ENCODE results near the gene C19orf18.

The C19orf18 gene

DNA sequence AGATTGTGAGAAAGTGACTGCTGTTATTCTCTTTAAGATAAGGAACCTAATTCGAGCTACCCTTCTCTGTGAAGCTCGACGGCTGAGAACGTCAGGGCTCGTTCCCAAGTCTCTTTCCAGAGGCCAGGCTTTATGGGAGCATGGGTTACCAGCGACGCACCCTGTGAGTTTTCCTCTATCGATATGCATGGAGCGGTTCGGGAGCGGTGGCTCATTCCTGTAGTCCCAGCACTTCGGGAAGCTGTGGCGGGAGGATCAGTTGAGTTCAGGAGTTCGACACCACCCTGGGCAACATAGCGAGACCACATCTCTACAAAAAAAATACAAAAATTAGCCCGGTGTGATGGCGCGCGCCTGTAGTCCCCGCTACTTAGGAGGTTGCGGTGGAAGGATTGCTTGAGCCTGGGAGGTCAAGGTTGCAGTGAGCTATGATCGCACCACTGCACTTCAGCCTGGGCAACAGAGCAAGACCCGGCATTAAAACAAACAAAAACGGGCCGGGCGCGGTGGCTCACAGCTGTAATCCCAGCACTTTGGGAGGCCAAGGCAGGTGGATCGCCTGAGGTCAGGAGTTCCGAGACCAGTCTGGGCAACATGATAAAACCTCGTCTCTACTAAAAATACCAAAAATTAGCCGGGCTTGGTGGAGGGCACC, 29.0 kb upstream of the C19orf18 start:
- Histone ChIP-seq H3K4me3 (ENCODE audit: low read length in 2 of 2) (peak overlapping the region; percentile 91 to 94), H3K27ac (ENCODE audit: low read length) (peak overlapping the region; percentile 71), H3K9ac (ENCODE audit: low read length in 2 of 2) (peak overlapping the region; percentile 81 to 95), H3K9me3 (ENCODE audit: control insufficient read depth in 2 of 2, low read length in 2 of 2) (peaks cover 21 to 32% of the 10 kb centered on the region in 2 donors), H3K36me3 (ENCODE audit: control insufficient read depth in 2 of 2, insufficient read depth in 2 of 2, low read length in 2 of 2) (peaks cover 45 to 46% of the 10 kb centered on the region in 2 donors), H3K4me1 (ENCODE audit: control insufficient read depth, insufficient read depth, low read length) (peaks cover 24% of the 10 kb centered on the region), H3K27me3 (ENCODE audit: control insufficient read depth in 1 of 2, insufficient read depth in 2 of 2, low read length in 2 of 2) (no peaks in the 10 kb centered on the region)

DNA sequence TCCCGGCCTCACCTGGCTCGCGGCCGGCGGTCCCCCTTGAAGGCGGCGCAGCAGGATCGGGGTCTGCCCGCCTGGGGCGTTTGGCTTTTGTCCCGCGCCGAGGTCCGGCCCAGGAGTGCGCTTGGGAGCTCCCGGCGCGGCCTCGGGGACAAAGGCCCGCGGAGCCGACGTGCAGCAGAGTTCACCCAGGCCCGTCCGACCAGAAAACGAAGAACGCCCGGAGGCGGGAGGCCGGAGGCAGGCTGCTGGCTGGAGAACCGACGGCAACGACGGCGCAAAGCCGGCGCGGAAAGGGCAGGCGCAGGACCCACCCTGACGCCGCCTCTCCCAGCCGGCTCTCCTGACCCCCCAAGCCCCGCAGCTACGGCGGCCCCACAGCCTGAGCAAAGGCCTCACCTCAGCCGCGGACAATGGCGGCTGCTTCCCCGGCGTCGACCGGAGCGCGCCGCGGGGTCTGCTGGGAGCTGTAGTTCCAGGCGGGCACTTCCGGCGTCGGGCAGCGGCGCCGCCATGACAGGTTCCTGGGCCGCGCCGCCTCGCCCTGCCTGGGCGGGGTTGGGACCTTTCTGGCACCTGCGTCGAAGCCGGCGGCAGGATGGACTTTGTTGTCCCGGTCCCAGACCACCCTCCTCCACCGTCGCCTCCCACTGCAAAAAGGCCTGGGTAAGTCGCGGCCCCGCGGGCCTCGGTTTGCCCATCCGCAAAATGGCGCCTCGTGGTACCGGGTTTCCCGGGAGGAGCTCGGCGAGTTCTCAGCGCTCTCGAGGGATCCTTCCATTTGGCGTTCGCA, 28.2 kb upstream of the C19orf18 start, which contains the start of gene ZNF606:
ZNF606 (minus strand) TSS at position 437 of the 790 bp plus-strand sequence. CDS start 1,501 bp downstream, outside the sequence.
- Histone ChIP-seq H3K9me3 (ENCODE audit: control insufficient read depth in 2 of 2, low read length in 2 of 2) (peaks cover 23 to 29% of the 10 kb centered on the region in 2 donors), H3K4me3 (ENCODE audit: low read length in 2 of 2) (peak within 1 kb of the TSS; percentile 91 to 94), H3K27ac (ENCODE audit: low read length) (peak within 1 kb of the TSS; percentile 71), H3K9ac (ENCODE audit: low read length in 2 of 2) (peak within 1 kb of the TSS; percentile 81 to 95), H3K36me3 (ENCODE audit: control insufficient read depth in 2 of 2, insufficient read depth in 2 of 2, low read length in 2 of 2) (peaks cover 48 to 51% of the 10 kb centered on the region in 2 donors), H3K4me1 (ENCODE audit: control insufficient read depth, insufficient read depth, low read length) (peaks cover 24% of the 10 kb centered on the region), H3K27me3 (ENCODE audit: control insufficient read depth in 1 of 2, insufficient read depth in 2 of 2, low read length in 2 of 2) (no peaks in the 10 kb centered on the region)

DNA sequence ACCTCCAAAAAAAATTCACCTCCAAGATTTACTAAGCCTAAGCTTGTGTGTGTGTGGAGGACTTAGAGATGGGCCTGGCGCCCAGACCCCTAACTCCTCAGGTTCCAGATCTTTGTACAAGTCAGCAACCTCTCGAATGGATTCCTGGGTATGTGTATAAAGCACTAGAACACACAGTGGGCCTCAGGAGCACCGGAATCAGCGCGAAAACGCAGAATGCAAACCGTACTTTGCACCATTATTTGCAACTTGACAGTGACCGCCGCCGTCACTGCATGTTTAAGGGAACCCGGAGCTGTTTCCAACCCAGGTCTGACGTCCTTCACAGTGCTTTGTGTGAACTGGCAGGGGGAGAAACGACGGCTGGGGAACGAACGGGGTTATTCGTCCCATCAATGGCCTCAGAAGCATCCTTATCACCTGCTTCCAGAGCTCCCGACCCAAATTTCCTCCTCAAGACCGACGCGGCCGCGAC, 27.6 kb upstream of the C19orf18 start:
- H3K27me3 ChIP-seq (ENCODE audit: control insufficient read depth in 1 of 2, insufficient read depth in 2 of 2, low read length in 2 of 2), result no peaks in the 10 kb centered on the region
- peaks cover 18 to 23% of the 10 kb centered on the region in 2 donors for H3K9me3 ChIP-seq (ENCODE audit: control insufficient read depth in 2 of 2, low read length in 2 of 2)
- H3K36me3 ChIP-seq (ENCODE audit: control insufficient read depth in 2 of 2, insufficient read depth in 2 of 2, low read length in 2 of 2), result peaks cover 50 to 53% of the 10 kb centered on the region in 2 donors
- H3K27ac ChIP-seq (ENCODE audit: low read length), result peak overlapping the region; percentile 71
- peak overlapping the region; percentile 81 to 95 for H3K9ac ChIP-seq (ENCODE audit: low read length in 2 of 2)
- peaks cover 24% of the 10 kb centered on the region for H3K4me1 ChIP-seq (ENCODE audit: control insufficient read depth, insufficient read depth, low read length)
- H3K4me3 ChIP-seq (ENCODE audit: low read length in 2 of 2), result peak overlapping the region; percentile 91 to 94

DNA sequence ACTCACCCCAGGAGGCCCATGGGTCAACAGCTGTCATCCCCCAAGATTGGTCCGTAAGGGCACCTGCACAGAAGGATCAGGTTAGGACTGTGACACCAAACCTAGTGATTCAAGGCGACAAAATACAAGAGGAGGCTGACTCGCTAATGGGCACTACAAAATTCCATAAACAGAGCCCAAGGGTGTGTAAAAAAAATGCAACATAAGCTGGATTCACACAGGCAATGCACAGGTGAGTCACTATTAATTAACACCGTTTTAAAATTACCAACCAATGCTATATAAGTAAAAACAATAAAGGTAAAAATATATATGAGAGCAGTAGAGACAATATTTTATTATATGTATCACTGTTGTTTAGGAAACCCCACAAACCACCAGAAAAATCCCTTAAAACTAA, 26.3 kb upstream of the C19orf18 start:
- H3K9ac ChIP-seq (ENCODE audit: low read length in 2 of 2), result no peak overlapping the region
- H3K9me3 ChIP-seq (ENCODE audit: control insufficient read depth in 2 of 2, low read length in 2 of 2), result peaks cover 21 to 22% of the 10 kb centered on the region in 2 donors
- H3K4me3 ChIP-seq (ENCODE audit: low read length in 2 of 2), result peak overlapping the region in 1 of 2 donors; percentile 34
- H3K36me3 ChIP-seq (ENCODE audit: control insufficient read depth in 2 of 2, insufficient read depth in 2 of 2, low read length in 2 of 2), result peaks cover 47 to 58% of the 10 kb centered on the region in 2 donors
- peaks cover 24% of the 10 kb centered on the region for H3K4me1 ChIP-seq (ENCODE audit: control insufficient read depth, insufficient read depth, low read length)
- H3K27ac ChIP-seq (ENCODE audit: low read length), result no peak overlapping the region
- no peaks in the 10 kb centered on the region for H3K27me3 ChIP-seq (ENCODE audit: control insufficient read depth in 1 of 2, insufficient read depth in 2 of 2, low read length in 2 of 2)

DNA sequence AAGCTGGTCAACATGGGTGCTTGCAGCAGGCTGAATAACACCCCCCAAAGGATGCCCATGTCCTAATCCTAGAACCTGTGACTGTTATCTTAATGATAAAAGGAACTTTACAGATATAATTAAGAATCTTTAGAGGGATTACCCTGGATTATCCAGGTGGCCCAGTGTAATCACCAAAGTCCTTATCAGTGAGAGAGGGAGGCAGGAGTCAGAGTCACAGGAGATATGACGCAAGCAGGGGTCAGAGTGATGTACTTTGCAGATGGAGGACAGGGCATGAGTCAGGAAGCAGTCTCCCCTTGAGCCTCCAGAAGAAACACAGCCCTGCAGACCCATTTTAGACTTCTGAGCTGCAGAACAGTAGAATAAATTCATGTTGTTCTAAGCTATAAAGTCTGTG, 18.5 kb upstream of the C19orf18 start:
- H3K4me1 ChIP-seq (ENCODE audit: control insufficient read depth, insufficient read depth, low read length), result no peaks in the 10 kb centered on the region
- H3K9me3 ChIP-seq (ENCODE audit: control insufficient read depth in 2 of 2, low read length in 2 of 2), result peaks cover 42 to 45% of the 10 kb centered on the region in 2 donors
- H3K27me3 ChIP-seq (ENCODE audit: control insufficient read depth in 1 of 2, insufficient read depth in 2 of 2, low read length in 2 of 2), result no peaks in the 10 kb centered on the region
- H3K4me3 ChIP-seq (ENCODE audit: low read length in 2 of 2), result no peak overlapping the region
- H3K36me3 ChIP-seq (ENCODE audit: control insufficient read depth in 2 of 2, insufficient read depth in 2 of 2, low read length in 2 of 2), result peaks cover 51 to 70% of the 10 kb centered on the region in 2 donors
- no peak overlapping the region for H3K27ac ChIP-seq (ENCODE audit: low read length)
- H3K9ac ChIP-seq (ENCODE audit: low read length in 2 of 2), result no peak overlapping the region

DNA sequence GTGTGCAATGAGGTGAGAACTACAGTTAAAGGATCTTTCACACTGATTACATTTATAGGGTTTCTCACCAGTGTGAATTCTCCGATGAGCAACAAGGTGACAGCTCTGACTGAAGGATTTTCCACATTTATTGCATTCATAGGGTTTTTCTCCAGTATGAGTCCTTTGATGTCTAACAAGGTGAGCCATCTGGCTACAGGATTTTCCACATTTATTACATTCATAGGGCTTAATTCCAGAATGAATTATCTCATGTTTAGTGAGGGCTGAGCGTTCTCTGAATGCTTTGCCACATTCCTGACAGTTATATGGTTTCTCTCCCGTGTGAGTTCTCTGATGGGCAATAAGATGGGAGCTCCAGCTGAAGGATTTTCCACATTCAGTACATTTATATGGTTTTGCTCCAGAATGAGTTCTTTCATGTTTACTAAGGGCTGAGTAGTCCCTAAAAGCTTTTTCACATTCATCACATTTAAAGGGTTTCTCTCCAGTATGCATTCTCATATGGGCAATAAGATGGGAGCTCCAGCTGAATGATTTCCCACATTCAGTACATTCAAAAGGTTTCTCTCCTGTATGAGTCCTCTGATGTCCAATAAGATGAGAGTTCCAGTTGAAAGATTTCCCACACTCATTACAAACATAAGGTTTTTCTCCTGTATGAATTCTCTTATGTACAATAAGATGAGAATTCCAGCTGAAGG, 4.4 kb upstream of the C19orf18 start:
- Histone ChIP-seq H3K9me3 (ENCODE audit: control insufficient read depth in 2 of 2, low read length in 2 of 2) (peaks cover 78 to 87% of the 10 kb centered on the region in 2 donors), H3K9ac (ENCODE audit: low read length in 2 of 2) (no peak overlapping the region), H3K36me3 (ENCODE audit: control insufficient read depth in 2 of 2, insufficient read depth in 2 of 2, low read length in 2 of 2) (peaks cover 63 to 71% of the 10 kb centered on the region in 2 donors), H3K4me3 (ENCODE audit: low read length in 2 of 2) (peak overlapping the region in 1 of 2 donors; percentile 28), H3K27me3 (ENCODE audit: control insufficient read depth in 1 of 2, insufficient read depth in 2 of 2, low read length in 2 of 2) (no peaks in the 10 kb centered on the region), H3K27ac (ENCODE audit: low read length) (no peak overlapping the region), H3K4me1 (ENCODE audit: control insufficient read depth, insufficient read depth, low read length) (no peaks in the 10 kb centered on the region)

DNA sequence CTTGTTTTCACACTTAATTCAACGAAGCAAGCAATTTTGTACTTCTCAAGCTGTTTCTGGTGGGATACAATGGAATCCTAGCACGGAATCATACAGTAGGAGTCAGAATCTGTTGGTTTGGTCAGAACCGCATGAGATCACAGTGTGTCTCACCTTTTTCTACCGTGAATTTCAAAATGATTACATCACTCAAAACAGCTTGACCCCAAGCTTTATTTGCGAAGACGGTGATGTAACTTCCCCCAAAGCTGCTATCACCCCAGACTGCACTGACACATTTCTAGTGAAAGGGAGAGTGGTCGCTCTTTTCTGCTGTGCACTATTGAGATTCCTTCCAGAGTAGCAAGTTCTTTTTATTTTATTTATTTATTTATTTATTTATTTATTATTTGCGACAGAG, 9.6 kb downstream of the C19orf18 start:
- no peaks in the 10 kb centered on the region for H3K4me1 ChIP-seq (ENCODE audit: control insufficient read depth, insufficient read depth, low read length)
- no peak overlapping the region for H3K27ac ChIP-seq (ENCODE audit: low read length)
- H3K9me3 ChIP-seq (ENCODE audit: control insufficient read depth in 2 of 2, low read length in 2 of 2), result peaks cover 25 to 29% of the 10 kb centered on the region in 2 donors
- H3K36me3 ChIP-seq (ENCODE audit: control insufficient read depth in 2 of 2, insufficient read depth in 2 of 2, low read length in 2 of 2), result peaks cover 3 to 7% of the 10 kb centered on the region in 2 donors
- no peaks in the 10 kb centered on the region for H3K27me3 ChIP-seq (ENCODE audit: control insufficient read depth in 1 of 2, insufficient read depth in 2 of 2, low read length in 2 of 2)
- no peak overlapping the region for H3K9ac ChIP-seq (ENCODE audit: low read length in 2 of 2)
- peak overlapping the region in 1 of 2 donors; percentile 4 for H3K4me3 ChIP-seq (ENCODE audit: low read length in 2 of 2)

DNA sequence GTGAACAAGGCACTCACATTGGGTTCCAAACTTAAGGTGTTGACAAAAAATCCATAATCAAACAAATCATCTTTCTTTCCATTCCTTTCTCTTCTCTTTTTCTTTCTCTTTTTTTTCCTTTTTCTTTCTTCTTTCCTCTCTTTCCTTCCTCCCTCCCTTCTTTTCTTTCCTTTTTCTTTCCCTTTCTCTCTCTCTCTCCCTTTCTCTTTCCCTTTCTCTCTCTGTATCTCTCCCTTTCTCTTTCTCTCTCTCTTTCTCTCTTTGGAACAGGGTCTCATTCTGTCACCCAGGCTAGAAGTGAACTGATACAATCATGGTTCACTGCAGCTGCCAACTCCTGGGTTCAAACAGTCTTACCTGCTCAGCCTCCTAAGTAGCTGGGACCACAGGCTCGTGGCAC, 12.5 kb downstream of the C19orf18 start:
- no peak overlapping the region for H3K4me3 ChIP-seq (ENCODE audit: low read length in 2 of 2)
- no peak overlapping the region for H3K27ac ChIP-seq (ENCODE audit: low read length)
- no peaks in the 10 kb centered on the region for H3K36me3 ChIP-seq (ENCODE audit: control insufficient read depth in 2 of 2, insufficient read depth in 2 of 2, low read length in 2 of 2)
- H3K27me3 ChIP-seq (ENCODE audit: control insufficient read depth in 1 of 2, insufficient read depth in 2 of 2, low read length in 2 of 2), result no peaks in the 10 kb centered on the region
- no peaks in the 10 kb centered on the region for H3K4me1 ChIP-seq (ENCODE audit: control insufficient read depth, insufficient read depth, low read length)
- H3K9ac ChIP-seq (ENCODE audit: low read length in 2 of 2), result no peak overlapping the region
- H3K9me3 ChIP-seq (ENCODE audit: control insufficient read depth in 2 of 2, low read length in 2 of 2), result peaks cover 17 to 21% of the 10 kb centered on the region in 2 donors

DNA sequence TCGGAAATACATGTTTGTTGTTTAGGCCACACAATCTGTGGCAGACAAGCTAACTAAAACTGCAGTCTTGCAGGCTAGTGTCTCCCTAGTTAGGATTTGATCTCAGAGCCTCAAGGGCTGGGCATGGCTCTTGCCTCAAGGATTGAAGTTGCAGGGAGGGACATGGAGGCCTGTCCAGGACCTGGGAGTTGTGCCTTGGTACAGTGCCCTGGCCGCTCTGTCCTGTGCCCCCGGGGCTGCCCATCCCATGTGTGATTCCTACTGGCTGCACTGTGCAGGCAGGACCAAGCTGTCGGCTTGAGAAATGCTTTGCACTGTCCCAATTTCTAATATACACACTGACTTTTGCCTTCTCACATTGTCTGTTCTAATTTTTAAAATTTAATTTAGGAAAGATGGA, 19.3 kb downstream of the C19orf18 start:
- no peaks in the 10 kb centered on the region for H3K27me3 ChIP-seq (ENCODE audit: control insufficient read depth in 1 of 2, insufficient read depth in 2 of 2, low read length in 2 of 2)
- no peak overlapping the region for H3K27ac ChIP-seq (ENCODE audit: low read length)
- no peaks in the 10 kb centered on the region for H3K4me1 ChIP-seq (ENCODE audit: control insufficient read depth, insufficient read depth, low read length)
- no peak overlapping the region for H3K9ac ChIP-seq (ENCODE audit: low read length in 2 of 2)
- no peaks in the 10 kb centered on the region for H3K36me3 ChIP-seq (ENCODE audit: control insufficient read depth in 2 of 2, insufficient read depth in 2 of 2, low read length in 2 of 2)
- no peak overlapping the region for H3K4me3 ChIP-seq (ENCODE audit: low read length in 2 of 2)
- H3K9me3 ChIP-seq (ENCODE audit: control insufficient read depth in 2 of 2, low read length in 2 of 2), result peaks cover 10 to 26% of the 10 kb centered on the region in 2 donors

DNA sequence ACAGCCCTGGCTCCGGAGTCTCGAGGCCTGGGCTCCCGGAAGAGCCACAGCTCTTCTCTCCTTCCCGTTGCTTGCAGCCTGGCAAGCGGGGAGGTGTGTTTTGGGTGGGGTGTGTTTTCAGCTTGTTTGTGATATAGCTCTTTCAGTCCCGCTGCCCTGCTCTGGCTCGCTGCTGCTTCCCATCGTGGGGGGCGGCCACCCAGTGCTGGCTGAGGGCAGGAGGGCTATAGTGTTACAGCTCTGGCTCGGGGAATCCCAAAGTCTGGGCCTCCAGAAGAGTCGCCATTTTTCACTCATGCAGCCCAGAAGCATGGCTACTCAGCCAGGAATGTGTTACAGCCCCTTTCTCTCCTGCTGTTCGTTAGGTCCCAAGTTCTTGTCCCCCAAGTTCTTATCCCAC, 24.6 kb downstream of the C19orf18 start:
- peaks cover 12 to 24% of the 10 kb centered on the region in 2 donors for H3K9me3 ChIP-seq (ENCODE audit: control insufficient read depth in 2 of 2, low read length in 2 of 2)
- peaks cover 12% of the 10 kb centered on the region for H3K4me1 ChIP-seq (ENCODE audit: control insufficient read depth, insufficient read depth, low read length)
- H3K9ac ChIP-seq (ENCODE audit: low read length in 2 of 2), result no peak overlapping the region
- H3K27ac ChIP-seq (ENCODE audit: low read length), result no peak overlapping the region
- no peak overlapping the region for H3K4me3 ChIP-seq (ENCODE audit: low read length in 2 of 2)
- H3K27me3 ChIP-seq (ENCODE audit: control insufficient read depth in 1 of 2, insufficient read depth in 2 of 2, low read length in 2 of 2), result no peaks in the 10 kb centered on the region
- H3K36me3 ChIP-seq (ENCODE audit: control insufficient read depth in 2 of 2, insufficient read depth in 2 of 2, low read length in 2 of 2), result no peaks in the 10 kb centered on the region
